ENCODE measurements around the gene ARMC9.

DNA sequence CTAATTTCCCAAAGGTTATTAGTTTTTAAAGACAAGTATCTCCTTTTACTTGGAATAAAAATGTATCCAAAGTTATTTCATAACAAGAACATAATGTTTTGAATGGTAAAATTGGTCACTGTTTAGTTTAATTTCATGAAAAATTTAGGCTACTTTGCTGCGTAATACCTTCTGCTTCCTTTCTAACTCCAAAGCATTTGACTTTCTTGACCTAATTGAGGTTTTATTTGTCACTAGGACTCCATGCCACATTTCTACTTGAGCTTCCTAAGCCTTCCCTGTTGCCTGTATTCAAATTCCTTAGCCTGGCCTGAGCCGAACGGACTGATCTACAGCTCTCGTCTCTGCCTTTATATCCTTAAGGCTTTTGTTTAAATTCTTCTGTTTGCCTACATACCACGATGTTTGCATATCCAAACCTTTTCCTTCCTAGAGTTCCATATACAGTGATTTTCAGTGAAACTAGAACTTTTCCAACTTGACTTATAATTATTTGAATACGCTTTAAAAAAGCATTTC, 25.1 kb downstream of the ARMC9 start:
- no peak for TF ChIP-seq POLR2AphosphoS5 (IDR thresholded peaks at IDR 0.05)
- TF ChIP-seq, protein P1, sequence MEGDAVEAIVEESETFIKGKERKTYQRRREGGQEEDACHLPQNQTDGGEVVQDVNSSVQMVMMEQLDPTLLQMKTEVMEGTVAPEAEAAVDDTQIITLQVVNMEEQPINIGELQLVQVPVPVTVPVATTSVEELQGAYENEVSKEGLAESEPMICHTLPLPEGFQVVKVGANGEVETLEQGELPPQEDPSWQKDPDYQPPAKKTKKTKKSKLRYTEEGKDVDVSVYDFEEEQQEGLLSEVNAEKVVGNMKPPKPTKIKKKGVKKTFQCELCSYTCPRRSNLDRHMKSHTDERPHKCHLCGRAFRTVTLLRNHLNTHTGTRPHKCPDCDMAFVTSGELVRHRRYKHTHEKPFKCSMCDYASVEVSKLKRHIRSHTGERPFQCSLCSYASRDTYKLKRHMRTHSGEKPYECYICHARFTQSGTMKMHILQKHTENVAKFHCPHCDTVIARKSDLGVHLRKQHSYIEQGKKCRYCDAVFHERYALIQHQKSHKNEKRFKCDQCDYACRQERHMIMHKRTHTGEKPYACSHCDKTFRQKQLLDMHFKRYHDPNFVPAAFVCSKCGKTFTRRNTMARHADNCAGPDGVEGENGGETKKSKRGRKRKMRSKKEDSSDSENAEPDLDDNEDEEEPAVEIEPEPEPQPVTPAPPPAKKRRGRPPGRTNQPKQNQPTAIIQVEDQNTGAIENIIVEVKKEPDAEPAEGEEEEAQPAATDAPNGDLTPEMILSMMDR (IDR thresholded peaks at IDR 0.05) = no peak
- TF ChIP-seq POLR2A (IDR thresholded peaks at IDR 0.05) = no peak
- no peak for TF ChIP-seq EP300 (IDR thresholded peaks at IDR 0.05; ENCODE audit: low read depth)
